ENCODE data around the gene DENND6B. TPM values are rescaled to one million over a fixed set of nuclear protein-coding genes. Genes with fewer than 3 reads are reported as not detected.

Gene DENND6B
- polyA plus RNA-seq, 1 donor from 2014 or later, result 51.0 TPM

GRCh38 chr22:50314081-50314454, 12.7 kb downstream of the DENND6B start:
- H3K27ac ChIP-seq (ENCODE audit: low read length), result no peak overlapping the region
- no peak overlapping the region for H3K4me2 ChIP-seq (ENCODE audit: low read length)
- H3K79me2 ChIP-seq (replicated peaks; ENCODE audit: insufficient read depth, low read length), result no peaks in the 10 kb centered on the region
- H2AFZ ChIP-seq (ENCODE audit: low read depth, low read length), result no peak overlapping the region
- TF ChIP-seq TAF1 (IDR thresholded peaks at IDR 0.05; ENCODE audit: low read depth) (no peak), EZH2 (IDR thresholded peaks at IDR 0.05; ENCODE audit: borderline replicate concordance, insufficient read depth, low read length, poor library complexity, severe bottlenecking) (no peak), RAD21 (conservative IDR thresholded peaks at IDR 0.05) (no peak), MXI1 (conservative IDR thresholded peaks at IDR 0.05; ENCODE audit: poor library complexity, severe bottlenecking) (no peak), REST (IDR thresholded peaks at IDR 0.05; ENCODE audit: borderline replicate concordance) (no peak), EP300 (conservative IDR thresholded peaks at IDR 0.05; ENCODE audit: poor library complexity, severe bottlenecking) (no peak), POLR2AphosphoS5 (IDR thresholded peaks at IDR 0.05) (no peak), CTCF (IDR thresholded peaks at IDR 0.05; ENCODE audit: poor library complexity, severe bottlenecking) (no peak), SMC3 (conservative IDR thresholded peaks at IDR 0.05; ENCODE audit: poor library complexity) (no peak)
- no peaks in the 10 kb centered on the region for H3K9me2 ChIP-seq (ENCODE audit: insufficient read depth, low read length)
- H3K27me3 ChIP-seq (ENCODE audit: insufficient read depth, low read depth, low read length), result no peaks in the 10 kb centered on the region
- no peaks in the 10 kb centered on the region for H4K20me1 ChIP-seq (ENCODE audit: insufficient read depth)
- H3K9me3 ChIP-seq (ENCODE audit: low read length), result no peaks in the 10 kb centered on the region
- no peak overlapping the region for H3K9ac ChIP-seq (ENCODE audit: low read length)
- H3F3A ChIP-seq (ENCODE audit: insufficient read depth, low read length, poor library complexity, severe bottlenecking), result no peaks in the 10 kb centered on the region
- no peak overlapping the region for H3K4me3 ChIP-seq (ENCODE audit: low read length)
- no peaks in the 10 kb centered on the region for H3K36me3 ChIP-seq (ENCODE audit: insufficient read depth, low read length)

- Histone ChIP-seq H3K4me2 (ENCODE audit: low read length) (no peak overlapping the region), H3K79me2 (replicated peaks; ENCODE audit: insufficient read depth, low read length) (no peaks in the 10 kb centered on the region), H3K27ac (ENCODE audit: low read length) (no peak overlapping the region), H3K9me2 (ENCODE audit: insufficient read depth, low read length) (no peaks in the 10 kb centered on the region), H4K20me1 (ENCODE audit: insufficient read depth) (no peaks in the 10 kb centered on the region), H2AFZ (ENCODE audit: low read depth, low read length) (no peak overlapping the region), H3K9ac (ENCODE audit: low read length) (no peak overlapping the region), H3K27me3 (ENCODE audit: insufficient read depth, low read depth, low read length) (no peaks in the 10 kb centered on the region), H3K4me3 (ENCODE audit: low read length) (no peak overlapping the region), H3K9me3 (ENCODE audit: low read length) (no peaks in the 10 kb centered on the region), H3K36me3 (ENCODE audit: insufficient read depth, low read length) (no peaks in the 10 kb centered on the region), H3F3A (ENCODE audit: insufficient read depth, low read length, poor library complexity, severe bottlenecking) (no peaks in the 10 kb centered on the region)
- TF ChIP-seq POLR2AphosphoS5 (IDR thresholded peaks at IDR 0.05), result no peak
Measured at GRCh38 chr22:50313600-50313999, 13.2 kb downstream of the DENND6B start.

- H3K9me2 ChIP-seq (ENCODE audit: insufficient read depth, low read length), result no peaks in the 10 kb centered on the region
- no peak overlapping the region for H3K4me3 ChIP-seq (ENCODE audit: low read length)
- no peaks in the 10 kb centered on the region for H4K20me1 ChIP-seq (ENCODE audit: insufficient read depth)
- TF ChIP-seq EP300 (conservative IDR thresholded peaks at IDR 0.05; ENCODE audit: poor library complexity, severe bottlenecking), result no peak
- TF ChIP-seq REST (IDR thresholded peaks at IDR 0.05; ENCODE audit: borderline replicate concordance), result no peak
- no peak for TF ChIP-seq SMC3 (conservative IDR thresholded peaks at IDR 0.05; ENCODE audit: poor library complexity)
- TF ChIP-seq POLR2AphosphoS5 (IDR thresholded peaks at IDR 0.05), result no peak
- no peak for TF ChIP-seq RAD21 (conservative IDR thresholded peaks at IDR 0.05)
- TF ChIP-seq EZH2 (IDR thresholded peaks at IDR 0.05; ENCODE audit: borderline replicate concordance, insufficient read depth, low read length, poor library complexity, severe bottlenecking), result no peak
- H3K9me3 ChIP-seq (ENCODE audit: low read length), result no peaks in the 10 kb centered on the region
- H2AFZ ChIP-seq (ENCODE audit: low read depth, low read length), result no peak overlapping the region
- no peaks in the 10 kb centered on the region for H3K36me3 ChIP-seq (ENCODE audit: insufficient read depth, low read length)
- H3F3A ChIP-seq (ENCODE audit: insufficient read depth, low read length, poor library complexity, severe bottlenecking), result no peaks in the 10 kb centered on the region
- H3K27ac ChIP-seq (ENCODE audit: low read length), result no peak overlapping the region
- H3K27me3 ChIP-seq (ENCODE audit: insufficient read depth, low read depth, low read length), result no peaks in the 10 kb centered on the region
- no peak overlapping the region for H3K4me2 ChIP-seq (ENCODE audit: low read length)
- no peaks in the 10 kb centered on the region for H3K79me2 ChIP-seq (replicated peaks; ENCODE audit: insufficient read depth, low read length)
- no peak overlapping the region for H3K9ac ChIP-seq (ENCODE audit: low read length)
Measured at GRCh38 chr22:50313021-50313420, 13.8 kb downstream of the DENND6B start.
